Fibroblast of villous mesenchyme (primary cell): ENCODE results near the gene STK32C. TPM values are rescaled to one million over a fixed set of nuclear protein-coding genes. Genes with fewer than 3 reads are reported as not detected.

Experiments used
- DNase-seq: peaks from one replicate; pipeline ENCODE4 v3.0.0-alpha.2; 2010; ENCODE audit warnings: low read depth
- H3K4me3 ChIP-seq: 2 replicates; pipeline ENCODE4 v1.5.1; 2011; ENCODE audit warnings: low read depth, mild to moderate bottlenecking, low read length
- total RNA-seq: library from RNA; depleted of rRNA; stranded (reverse); fragments of >200 nt; gene quantifications from 2 replicates; pipeline ENCODE4 v1.2.3, GENCODE V29; 2012
- TF ChIP-seq, protein P1 (sequence below): IDR thresholded peaks from 2 replicates; pipeline ENCODE4 v1.5.1; 2012; ENCODE audit warnings: low read depth, mild to moderate bottlenecking, low read length; ENCODE audit not compliant: insufficient read depth

Gene STK32C
- total RNA-seq, 1 donor: 8.6 TPM

DNA sequence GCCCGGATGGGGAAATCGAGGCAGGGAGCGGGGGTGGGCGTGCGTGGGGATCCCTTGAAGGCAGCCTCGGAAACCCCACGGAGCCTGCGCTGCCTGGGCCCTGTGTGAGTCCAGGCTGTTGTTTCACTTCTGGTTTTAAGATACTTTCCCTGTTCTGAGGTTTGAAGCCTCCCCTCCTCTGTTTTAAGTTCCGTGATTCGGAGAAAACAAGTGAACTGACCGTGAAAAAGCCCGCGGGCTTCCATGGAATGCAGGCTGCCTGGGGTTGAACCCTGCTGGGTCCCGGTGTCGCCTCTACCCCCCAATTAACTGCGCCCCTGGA, 24.6 kb upstream of the STK32C start:
- peak overlapping the region; percentile 85 for H3K4me3 ChIP-seq
- DNase-seq: peak; percentile 20
- TF ChIP-seq, protein P1, sequence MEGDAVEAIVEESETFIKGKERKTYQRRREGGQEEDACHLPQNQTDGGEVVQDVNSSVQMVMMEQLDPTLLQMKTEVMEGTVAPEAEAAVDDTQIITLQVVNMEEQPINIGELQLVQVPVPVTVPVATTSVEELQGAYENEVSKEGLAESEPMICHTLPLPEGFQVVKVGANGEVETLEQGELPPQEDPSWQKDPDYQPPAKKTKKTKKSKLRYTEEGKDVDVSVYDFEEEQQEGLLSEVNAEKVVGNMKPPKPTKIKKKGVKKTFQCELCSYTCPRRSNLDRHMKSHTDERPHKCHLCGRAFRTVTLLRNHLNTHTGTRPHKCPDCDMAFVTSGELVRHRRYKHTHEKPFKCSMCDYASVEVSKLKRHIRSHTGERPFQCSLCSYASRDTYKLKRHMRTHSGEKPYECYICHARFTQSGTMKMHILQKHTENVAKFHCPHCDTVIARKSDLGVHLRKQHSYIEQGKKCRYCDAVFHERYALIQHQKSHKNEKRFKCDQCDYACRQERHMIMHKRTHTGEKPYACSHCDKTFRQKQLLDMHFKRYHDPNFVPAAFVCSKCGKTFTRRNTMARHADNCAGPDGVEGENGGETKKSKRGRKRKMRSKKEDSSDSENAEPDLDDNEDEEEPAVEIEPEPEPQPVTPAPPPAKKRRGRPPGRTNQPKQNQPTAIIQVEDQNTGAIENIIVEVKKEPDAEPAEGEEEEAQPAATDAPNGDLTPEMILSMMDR: no peak

DNA sequence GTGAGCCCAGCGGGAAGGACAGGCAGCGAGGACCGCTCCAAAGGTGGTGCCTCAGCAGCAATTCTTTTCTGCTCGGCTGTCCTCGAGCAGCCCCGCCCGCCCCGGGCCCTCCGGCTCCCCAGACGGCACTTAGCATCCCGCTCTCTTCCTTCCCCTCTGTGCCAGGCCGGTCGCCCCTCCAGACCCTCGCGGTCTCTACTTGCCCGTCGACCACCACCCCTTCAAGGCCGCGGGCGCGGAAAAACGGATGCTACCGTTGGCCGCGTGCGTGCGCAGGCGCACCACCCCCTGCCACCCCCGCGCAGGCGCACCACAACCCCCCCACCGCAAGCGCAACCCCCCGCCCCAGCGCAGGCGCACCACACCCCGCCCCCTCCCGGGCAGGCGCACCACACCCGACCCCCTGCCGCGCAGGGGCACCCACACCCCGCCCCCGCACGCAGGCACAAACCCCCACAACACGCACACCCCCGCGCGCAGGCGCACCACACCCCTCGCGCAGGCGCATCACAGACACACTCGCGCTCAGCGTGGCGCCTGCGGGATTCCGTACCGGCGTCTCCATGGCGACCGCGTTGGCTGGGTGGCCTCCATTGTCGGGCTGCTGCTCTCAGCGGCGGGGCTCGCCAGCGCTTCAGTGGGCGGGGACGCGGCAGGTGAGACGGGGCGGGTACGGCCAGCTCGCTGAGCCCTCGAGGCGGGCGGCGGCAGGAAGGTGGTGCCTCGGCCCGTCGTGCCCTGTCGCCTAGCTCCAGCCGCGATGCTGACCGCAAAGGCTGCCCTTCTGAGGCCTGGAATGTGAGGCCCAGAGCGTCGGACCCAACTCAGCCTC, 24.1 kb upstream of the STK32C start, which contains the start of gene LRRC27:
LRRC27 (plus strand) TSS at position 593 of the 832 bp plus-strand sequence. CDS start 1,332 bp downstream, outside the sequence.
- TF ChIP-seq, protein P1: no peak
- DNase-seq: peak; percentile 98
- H3K4me3 ChIP-seq: peak within 1 kb of the TSS; percentile 85

DNA sequence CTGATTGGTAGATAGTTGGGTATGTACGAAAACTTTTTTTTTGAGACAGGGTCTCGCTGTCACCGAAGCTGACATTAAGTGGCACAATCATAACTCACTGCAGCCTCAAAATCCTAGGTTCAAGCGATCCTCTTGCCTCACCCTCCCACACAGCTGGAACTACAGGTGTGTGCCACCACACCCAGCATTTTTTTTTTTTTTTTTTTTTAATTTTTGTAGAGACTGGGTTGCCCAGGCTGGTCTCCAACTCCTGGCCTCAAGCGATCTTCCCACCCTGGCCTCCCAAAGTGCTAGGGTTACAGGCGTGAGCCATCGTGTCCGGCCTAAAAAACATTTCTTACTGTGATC, 22.7 kb upstream of the STK32C start:
- H3K4me3 ChIP-seq: peak overlapping the region; percentile 80
- TF ChIP-seq, protein P1: no peak
- DNase-seq: no peak

DNA sequence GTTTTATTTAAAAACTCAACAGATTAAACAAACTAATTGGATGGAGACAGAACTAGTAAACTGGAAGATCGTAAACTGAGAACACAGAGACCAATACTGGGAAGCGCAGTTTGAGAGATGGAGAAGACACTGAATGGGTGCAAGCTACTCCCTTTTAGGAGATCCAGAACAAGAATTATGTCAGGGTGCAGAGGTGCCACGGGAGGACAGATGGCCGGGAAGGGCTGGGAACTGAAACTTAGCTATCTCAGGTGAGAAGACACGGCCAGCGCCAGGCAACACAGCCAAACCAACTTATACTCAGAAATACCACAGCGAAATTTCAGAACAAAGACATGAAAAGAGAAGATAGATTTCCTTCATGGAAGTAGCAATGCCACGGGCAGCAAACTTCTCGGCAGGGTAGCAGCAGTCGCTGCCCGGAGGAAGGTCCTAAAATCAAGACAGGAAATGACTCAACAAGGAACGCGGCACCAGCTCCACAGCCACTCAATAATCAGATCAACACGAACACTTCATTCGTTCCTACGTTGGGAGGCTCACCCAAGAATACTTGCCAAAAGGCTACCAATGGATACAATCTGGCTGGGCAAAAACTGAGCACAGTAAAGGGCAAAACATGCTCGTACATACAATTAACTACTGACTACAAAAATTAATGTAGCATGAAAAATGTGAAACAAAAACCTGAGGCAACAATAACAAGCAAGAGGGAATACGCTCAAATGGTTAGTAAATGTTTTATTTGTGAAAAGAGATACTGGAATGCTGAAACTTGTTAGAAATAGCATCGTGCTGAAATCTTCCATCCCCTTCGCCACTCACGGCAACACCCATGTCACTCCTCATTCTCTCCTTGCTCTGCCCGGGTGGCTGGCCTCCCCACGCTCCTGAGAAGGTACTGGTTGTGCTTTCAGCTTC, 22.1 kb upstream of the STK32C start:
- TF ChIP-seq, protein P1: no peak
- peak overlapping the region; percentile 80 for H3K4me3 ChIP-seq
- DNase-seq: peak; percentile 72

DNA sequence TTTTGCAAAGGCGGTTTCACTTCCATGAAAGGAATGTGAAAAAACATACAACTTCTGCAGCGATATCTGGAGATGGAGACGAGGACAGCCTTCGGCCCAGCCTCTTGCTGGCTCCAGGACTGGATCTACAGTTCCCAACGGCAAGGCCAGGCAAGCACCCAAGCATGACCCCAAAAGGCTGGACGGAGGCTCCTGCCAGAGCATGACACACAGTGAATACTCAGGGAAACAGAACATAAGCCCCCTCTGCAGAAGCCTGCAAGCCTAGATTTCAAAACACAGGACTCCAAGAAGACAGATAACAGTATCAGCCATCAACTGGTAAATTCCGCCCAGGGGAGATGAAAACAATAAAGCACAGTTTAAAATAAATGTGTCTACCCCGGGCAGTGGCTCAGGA, 21.0 kb upstream of the STK32C start:
- H3K4me3 ChIP-seq: peak overlapping the region; percentile 80
- DNase-seq: peak; percentile 39

DNA sequence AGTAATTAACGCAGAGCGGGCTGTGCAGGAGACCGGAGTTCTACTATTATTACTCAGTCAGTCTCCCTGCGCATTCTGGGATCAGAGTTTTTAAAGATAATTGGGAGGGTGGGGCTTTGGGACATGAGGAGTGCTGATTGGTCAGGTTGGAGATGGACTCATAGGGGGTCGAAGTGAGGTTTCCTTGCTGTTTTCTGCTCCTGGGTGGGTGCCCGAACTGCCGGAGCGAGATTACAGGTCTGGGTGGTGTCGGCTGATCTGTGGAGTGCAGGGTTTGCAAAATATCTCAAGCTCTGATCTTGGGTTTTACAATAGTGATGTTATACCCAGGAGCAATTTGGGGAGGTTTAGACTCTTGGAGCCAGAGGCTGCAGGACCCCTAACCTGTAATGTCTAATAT, 20.4 kb upstream of the STK32C start:
- TF ChIP-seq, protein P1: no peak
- no peak for DNase-seq
- H3K4me3 ChIP-seq: no peak overlapping the region

More for the DNA sequence above, 21.0 kb upstream of the STK32C start:
- TF ChIP-seq, protein P1: no peak
